ENCODE results near the gene RAB17.

- TF ChIP-seq CTCF (IDR thresholded peaks at IDR 0.05; ENCODE audit: low read depth, low read length), result no peak
- no peak for TF ChIP-seq POLR2A (IDR thresholded peaks at IDR 0.05; ENCODE audit: extremely low read depth, insufficient read length)
- TF ChIP-seq MYC (IDR thresholded peaks at IDR 0.05; ENCODE audit: low read depth, low read length), result no peak
- TF ChIP-seq MAX (IDR thresholded peaks at IDR 0.05; ENCODE audit: low read depth, low read length), result no peak
These were observed 56.8 kb downstream of the RAB17 start for GRCh38 chr2:237533668-237534161.
